GM21526 (cell line): Measurements from ENCODE around the gene AKT2.
A peak's percentile ranks its signal among the peaks of the same experiment; 100 is the strongest.

ENCODE experiments used
- ATAC-seq: cut with Tn5 transposase; IDR thresholded peaks from one replicate; pipeline ENCODE4 v1.9.1; 2021; ENCODE audit warnings: moderate library complexity; ENCODE audit not compliant: unreplicated experiment, low FRiP score

The AKT2 gene

DNA sequence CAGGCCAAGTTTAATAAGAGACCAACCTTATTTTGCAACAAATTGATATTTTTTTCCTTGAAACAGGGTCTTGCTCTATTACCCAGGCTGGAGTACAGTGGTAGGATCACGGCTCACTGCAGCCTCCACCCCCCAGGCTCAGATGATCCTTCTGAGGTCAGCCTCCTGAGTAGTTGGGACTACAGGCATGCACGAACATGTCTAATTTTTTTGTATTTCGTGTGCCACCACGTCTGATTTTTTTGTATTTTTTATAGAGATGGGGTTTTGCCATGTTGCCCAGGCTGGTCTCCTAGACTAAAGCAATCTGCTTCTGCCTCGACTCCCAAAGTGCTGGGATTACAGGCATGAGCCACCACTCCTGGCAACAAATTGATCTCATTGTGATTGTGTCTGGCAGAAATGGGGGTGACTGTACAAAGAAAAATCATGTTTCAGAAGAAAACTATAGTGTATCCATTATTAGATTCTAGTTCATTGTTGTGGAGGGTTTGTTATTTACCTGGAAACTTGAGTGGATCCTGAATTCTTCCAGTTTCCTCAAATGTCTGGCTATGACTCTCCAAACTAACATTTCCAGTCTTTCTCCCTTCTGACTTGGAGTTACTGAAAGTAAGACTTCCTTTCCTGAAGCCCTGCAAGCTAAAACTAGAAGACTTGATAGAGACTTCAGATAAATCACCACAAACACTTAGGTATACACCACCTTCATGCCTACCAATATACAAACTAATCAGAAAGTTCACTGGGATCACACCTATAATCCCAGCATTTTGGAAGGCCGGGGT lies 17.3 kb upstream of the AKT2 start:
- ATAC-seq: no peak

DNA sequence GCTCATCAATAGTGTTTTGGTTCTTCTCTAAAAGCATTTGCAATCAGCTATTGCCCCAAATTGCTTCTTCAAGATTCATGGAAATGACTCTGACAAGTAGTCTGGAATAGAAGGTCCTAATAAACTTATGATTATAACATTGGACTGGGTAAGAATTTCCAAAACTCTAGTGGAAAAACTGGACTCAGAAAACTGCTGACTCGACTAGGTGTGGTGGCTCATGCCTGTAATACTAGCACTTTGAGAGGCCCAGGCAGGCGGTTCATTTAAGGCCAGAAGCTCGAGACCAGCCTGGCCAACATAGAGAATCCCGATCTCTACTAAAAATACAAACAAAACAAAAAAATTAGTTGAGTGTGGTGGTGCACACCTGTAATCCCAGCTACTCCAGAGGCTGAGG lies 15.5 kb upstream of the AKT2 start:
- ATAC-seq: no peak

DNA sequence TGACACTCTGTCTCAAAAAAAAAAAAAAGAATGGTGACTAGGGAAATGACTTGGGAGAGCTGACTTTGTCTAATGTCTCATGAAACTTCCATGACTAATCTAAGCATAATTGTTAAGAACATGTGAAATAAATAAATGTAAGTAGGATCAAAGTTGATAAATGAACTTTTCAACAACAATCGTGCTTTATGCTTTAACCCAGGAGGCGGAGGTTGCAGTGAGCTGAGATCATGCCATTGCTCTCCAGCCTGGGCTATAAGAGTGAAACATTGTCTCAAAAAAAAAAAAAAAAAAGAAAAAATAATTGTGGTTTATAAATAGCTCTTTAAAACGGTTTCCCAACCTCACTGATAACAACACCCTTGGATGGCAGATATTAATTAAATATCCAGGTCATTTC lies 12.9 kb upstream of the AKT2 start:
- ATAC-seq: no peak

DNA sequence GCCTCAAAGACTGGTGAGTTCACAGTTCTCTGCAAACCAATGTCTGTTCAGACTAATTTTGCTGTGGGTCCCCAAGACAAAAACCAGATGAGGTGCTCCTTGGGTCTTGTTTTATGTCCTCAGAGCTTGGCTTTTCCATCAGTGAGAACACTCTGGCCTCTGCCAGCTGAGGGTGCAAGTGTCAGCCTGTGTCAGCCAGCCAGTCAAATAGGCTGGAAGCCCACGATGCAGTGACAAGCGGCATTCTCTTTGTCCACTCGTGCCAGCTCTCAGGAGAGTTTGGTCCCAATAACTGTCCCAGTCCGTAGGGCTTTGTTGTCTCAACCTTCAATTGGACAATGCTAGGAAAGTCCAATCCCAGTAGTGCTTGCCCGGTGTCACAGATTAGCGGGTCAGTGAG lies 9.4 kb upstream of the AKT2 start:
- no peak for ATAC-seq

DNA sequence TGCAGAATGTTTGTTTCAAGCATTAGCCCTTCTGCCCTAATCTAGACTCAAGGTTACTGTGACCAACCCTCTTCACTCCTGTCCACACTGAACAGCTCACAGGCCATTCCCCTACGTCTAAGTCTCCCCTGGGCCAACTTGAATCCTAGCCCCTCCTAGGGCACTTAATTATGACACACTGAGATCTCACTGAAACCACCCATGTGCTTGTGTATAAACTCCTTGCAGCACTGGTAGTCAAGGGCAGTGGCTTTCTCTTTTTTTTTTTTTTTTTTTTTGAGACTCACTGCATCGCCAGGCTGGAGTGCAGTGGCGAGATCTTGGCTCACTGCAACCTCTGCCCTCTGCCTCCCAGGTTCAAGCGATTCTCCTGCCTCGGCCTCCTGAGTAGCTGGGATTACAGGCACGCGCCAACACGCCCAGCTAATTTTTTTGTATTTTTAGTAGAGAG lies 1.9 kb upstream of the AKT2 start:
- ATAC-seq: no peak

DNA sequence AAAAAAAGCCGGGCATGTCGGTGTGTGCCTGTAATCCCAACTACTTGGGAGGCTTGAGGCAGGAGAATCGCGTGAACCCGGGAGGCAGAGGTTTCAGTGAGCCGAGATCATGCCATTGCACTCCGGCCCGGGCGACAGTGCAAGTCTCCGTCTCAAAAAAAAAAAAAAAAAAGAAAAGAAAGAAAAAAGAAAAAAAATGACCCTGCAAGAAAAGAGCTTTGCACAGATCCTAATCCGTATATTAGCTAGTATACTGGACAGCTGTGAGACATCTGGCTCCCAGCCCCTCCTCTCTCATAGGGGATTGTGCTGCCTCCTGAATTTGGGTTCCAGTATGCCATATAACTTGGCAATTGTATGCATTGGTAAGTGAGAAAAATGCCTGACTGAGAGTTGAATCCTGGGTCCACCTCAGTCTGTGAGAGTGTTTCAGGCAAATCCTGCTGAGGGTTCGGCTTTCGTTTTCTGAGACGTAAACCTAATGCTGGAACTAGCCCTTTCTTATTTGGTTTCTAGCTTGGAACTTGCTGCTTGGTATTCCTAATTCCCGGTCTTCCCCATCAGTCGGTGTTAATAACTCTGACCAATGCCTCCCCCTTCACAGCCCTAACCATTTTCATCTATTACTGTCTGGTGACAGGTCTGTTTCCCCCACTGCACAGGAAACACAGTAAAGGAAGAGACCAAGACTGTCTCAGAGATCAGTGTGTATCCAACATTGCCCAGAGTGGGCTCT lies 1.3 kb upstream of the AKT2 start:
- no peak for ATAC-seq

DNA sequence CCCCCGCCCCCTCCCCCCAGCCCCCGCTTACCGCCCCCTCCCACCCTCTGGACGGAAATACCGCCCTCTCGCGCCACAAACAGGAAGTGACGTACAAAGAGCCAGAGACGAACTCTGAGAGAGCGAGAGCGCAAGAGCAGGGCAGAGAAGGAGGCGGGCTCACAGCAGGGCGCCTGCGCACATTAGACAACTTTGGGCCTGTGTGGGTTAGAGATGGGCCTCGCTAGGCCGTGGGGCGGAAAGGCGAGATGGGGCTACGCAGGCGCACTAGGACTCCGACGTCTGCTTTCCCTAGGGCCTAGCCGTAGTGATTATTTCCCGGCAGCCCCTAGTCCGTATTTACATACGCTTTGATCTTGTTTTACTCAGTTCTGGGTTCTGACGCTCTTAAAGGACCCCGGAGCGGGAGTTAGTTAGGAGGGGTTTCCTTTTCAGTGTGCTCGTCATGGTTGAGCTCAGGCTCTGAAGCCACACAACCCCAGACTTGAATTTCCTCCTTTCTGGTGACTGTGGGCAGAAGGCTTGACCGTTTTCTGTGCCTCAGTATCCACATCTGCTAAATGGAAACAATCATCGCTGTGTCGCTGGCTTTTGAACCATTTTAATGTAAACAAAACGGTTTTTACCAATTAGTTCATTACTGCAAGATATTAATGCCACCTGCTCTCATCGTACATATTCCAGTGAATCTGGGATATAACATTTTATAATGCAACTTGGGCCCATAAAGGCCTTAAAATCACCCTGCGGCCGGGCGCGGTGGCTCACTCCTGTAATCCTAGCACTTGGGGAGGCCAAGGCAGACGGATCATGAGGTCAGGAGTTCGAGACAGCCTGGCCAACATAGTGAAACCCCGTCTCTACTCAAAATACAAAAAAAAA lies 449 bp upstream of the AKT2 start:
- peak; percentile 73 for ATAC-seq

DNA sequence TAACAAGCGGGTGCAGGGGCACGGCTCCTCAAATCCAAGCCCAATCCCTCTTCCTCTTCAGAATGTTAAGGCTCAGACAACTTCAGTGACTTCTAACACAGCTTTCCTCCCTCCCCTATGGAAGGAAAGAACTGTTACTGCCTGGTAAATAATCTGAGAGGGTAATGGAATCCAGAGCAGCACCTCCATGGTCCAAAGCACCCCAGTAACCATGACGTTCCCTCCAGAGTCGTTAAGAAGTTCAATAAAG lies 969 bp downstream of the AKT2 start:
- ATAC-seq: no peak

DNA sequence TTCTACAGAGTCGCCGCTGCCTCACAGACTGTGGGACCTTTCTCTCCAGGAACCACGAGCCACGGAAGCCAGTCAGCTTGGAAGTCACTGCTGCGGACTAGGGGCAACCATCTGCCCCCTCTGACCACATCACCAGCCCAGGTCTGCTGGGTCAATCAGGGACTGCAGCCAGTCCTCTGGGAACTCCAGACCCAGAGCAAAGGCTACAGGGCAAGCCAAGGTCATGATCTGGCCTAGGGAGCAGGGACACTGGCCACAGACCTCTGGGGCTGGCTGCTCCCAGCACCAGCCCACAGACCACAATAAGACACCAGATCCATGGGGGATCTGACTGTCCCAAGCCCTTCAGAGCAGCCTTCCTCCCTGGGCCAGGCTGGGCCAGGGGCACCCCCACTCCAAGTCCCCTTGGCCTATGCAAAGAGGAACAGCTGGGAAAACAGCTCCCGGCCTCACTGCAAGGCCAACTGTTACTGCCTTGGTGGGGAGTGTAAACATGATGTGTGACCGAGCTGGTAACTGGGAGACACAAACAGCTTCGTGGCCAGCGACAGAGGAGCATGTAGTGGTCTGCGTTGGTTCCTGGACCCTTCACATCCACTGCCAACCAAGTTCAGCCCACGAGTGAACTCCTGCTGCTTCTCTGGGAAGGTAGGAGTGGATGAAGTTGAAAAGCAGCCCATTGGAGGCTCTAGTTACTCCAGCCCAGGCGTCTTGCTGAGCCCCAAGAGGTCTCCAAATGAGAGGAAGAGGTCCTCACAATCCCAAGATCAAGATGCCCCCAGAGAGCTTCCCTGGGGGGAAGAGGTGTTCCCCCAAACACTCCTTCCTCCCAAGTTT lies 1.5 kb downstream of the AKT2 start:
- ATAC-seq: no peak

DNA sequence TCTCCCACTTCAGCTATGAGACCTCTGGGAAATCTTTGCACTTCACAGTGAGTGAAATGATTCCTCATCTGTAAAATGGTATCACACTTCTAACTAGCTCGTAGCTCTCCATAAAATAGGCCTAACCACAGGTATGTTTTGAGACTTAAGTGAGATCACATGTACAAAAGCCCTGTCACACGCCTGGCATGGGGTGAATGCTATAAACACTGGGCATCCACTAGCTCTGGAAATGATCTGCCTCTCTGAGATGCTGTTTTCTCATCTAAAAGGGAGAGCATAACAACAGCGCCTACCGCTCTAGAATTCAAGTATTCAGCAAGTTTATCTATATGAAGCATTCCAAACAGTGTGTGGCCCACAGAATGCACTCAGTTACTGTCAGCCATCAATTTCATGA lies 2.2 kb downstream of the AKT2 start:
- no peak for ATAC-seq

DNA sequence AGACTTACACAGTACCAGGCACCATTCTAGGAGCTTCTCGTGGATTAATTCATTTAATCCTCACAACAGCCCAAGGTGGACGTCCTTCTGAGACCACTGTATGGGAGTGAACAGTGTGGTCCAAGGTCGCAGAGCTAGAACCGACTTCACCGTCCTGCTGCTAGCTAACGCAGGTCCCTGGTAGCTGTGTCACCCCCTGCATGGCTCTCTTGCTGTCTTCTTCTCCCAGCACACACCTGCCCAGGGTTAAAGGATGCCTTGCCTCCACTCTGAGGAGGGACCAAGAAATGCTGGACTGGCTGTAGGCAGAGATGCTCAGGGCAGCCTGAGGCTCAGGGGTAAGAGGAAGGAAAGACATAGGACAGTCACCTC lies 3.0 kb downstream of the AKT2 start:
- ATAC-seq: no peak

DNA sequence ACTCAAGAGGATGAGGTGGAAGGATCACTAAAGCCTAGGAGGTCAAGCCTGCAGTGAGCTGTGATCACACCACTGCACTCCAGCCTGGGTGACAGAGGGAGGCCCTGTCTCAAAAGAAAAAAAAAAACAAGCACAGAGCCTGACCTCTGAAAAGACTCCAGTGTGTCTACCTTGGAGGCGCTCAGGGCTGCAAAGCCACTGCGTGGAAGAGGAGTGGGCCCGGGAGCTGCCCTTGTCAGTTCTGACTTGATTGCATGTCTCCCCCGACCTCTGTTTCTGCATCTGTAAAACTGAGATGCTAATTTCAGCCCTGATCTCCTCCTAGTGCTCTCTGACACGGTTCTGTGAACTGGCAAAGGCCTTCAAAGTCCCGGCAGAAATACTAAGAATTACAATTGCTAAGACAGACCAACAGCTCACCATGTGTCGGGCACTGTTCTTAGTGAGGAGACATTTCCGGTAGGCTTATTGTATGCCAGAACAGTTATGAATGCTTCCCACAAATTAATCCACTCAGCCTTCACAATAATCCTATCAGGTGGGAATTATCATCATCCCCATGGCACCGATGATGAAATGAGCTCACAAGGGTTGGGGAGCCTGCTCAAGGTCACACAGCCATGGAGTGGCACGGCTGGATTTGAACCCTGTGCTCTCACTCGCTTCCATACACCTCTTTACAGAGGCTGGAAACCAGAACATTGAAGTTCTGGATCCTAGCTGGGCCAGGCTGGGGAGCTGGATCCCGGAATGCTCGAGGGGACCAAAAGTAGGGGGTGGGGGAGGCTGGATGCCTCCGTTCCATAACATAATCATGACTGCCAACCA lies 3.5 kb downstream of the AKT2 start:
- no peak for ATAC-seq

DNA sequence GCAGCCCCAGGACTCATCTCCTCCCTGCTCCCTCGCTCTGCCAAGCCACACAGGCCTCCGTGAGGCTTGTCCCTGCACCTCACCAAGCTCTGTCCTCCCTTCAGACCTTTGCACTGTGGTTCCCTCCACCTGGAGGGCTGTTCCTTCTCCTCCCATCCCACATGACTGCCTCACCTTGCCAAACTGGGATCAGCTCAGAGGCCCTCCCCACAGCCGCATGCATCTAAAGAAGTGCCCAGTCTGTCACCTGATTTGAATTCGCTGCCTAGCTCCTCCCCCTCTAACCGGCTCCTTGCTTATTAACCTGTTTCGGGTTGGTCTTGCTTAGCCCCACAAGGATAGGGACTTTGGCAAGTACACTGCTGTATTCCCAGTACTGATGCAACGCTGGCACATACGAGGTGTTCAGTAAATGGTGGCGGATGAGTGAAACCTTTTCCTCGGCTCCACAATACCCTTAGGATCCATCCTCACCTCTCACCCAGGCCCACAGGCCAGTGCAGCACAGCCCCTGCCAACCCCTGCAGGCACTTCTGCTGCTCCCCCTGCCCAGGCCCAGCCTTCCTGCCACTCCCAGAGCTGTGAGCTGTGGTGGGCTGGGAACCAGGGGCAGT lies 4.4 kb downstream of the AKT2 start:
- ATAC-seq: no peak

DNA sequence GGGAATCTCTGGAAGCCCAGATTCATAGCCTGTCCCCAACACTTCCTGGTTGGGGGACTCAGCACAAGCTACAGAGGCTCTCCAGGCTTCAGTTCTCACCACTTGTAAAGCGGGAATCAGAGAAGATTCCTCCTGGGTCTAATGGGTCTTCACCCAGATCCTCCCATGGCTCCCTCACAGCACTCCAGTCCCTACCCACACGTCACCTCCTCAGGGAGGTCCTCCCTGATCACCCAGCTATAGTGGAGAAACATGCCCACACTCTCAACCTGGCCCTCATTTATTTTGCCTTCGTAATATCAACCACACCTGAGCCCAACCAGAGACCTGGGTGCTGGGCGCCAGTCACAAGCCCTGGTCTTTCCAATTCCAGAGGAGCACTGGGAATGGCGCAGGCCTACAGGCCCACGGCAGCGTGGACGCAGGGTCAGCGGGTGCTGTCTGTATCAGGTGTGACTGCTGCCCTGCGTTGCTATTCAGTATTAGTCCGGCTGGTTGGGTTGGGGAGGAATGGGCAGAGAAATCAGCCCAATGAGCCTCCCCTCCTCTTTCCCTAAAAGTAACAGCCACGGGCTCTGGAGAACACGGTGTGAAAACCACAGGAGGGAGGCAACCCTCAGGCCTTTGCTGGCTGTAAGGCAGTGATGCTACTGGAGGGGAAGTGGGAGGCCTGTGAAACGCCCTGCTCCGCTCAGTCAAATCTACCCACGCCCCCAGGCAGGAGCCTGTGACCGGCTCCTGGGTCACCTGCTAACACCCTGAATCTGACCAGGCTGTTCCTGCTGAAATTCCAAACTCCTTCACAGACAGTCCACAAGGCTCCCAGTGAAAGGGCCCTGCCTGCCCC lies 5.2 kb downstream of the AKT2 start:
- no peak for ATAC-seq

DNA sequence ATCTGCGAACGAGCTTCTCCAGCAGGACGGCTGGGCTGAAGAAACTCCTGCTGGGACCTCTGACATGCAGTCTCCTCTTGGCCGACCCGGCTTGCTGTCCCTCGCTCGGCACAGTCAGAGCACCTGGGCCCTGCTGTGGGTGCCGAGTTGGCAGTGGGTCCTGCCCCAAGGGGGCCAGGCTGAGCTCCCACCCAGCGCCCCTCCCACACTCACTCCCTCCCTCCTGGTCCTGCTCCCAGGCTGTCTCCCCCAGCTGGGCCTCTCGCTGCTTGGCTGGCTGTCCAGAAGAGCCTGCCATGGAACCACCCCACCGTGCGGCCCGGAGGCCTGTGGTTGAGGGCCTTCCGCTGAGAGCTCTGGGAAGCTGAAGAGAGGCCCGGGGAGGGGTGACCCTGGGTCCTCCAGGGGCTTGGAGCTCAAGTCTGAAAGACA lies 6.0 kb downstream of the AKT2 start:
- ATAC-seq: no peak

DNA sequence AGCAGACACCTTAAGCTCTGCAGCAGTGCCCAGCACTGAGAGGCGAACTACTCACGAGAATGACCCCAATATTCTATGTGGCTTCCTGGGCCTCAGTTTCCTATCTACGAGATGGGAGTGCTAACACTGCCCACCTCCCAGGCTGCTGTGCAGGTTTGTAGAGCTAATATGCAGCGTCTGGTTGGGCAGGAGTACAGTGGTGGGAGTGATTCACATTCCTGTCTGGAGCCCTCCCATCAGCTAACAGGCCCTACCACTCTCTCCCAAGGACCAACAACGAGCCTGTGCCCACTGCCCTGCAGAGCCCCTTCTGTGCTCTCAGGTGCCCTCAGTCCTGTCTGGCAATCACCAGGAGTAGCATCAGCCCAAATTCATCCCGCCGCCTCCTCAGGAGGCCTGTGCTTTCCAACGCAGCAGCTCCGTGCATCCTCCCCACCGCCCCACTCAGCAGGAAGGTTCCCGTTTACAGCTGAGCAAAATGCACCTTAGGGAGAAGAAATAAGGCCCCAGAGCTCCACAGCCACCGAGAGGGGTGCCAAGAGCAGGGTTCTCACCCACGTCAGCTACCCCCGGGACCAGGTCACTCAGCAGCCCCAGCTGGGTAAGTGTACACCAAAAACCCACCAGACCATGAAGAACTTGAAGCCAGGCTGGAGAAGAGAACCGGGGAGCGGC lies 6.6 kb downstream of the AKT2 start:
- ATAC-seq: no peak

DNA sequence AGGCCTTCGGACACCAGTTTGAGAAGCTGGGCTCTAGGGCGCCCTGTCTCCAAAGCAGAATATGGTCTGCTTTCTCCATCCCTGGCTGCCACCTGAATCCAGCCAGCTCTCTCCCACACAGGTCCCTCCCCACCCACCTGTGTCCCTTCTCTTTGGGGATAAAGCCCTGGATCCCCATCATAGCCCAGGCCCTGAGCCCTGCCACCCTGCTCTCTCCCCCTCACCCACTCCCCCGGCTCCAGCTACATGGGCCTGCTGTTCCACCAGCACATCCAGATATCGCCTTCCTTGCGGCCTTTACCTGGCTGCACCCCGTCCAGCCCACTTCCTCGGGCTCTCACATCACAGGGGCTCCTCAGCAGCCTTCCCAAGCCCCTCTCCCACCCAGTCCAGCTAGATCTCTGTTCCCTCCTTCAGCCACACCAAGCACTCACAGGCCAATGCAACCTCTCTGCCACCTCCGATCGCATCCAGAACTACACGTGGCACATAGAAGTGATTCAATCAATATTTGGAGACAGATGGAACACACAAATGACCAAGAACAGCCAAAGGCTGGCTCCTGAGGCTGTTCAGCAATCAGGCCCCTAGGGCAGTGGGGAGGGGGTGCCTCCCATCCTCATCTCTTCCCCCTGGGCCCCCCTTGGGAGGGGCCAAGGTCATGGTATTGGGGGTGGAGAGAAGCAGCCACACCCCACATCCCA lies 7.6 kb downstream of the AKT2 start:
- ATAC-seq: no peak
